GM18861 (cell line): Measurements from ENCODE around the gene PAXX.

Source experiments
- ATAC-seq: cut with Tn5 transposase; IDR thresholded peaks from one replicate; pipeline ENCODE4 v1.9.1; 2021; ENCODE audit not compliant: unreplicated experiment

Gene PAXX

GRCh38 chr9:136991993-136992818 lies at the start of gene PAXX:
PAXX (plus strand) TSS chr9:136992422; CDS start chr9:136992444, 22 bp downstream.
- peak; percentile 59 for ATAC-seq

GRCh38 chr9:136942881-136943230 lies 49.4 kb upstream of the PAXX start:
- ATAC-seq: no peak

DNA sequence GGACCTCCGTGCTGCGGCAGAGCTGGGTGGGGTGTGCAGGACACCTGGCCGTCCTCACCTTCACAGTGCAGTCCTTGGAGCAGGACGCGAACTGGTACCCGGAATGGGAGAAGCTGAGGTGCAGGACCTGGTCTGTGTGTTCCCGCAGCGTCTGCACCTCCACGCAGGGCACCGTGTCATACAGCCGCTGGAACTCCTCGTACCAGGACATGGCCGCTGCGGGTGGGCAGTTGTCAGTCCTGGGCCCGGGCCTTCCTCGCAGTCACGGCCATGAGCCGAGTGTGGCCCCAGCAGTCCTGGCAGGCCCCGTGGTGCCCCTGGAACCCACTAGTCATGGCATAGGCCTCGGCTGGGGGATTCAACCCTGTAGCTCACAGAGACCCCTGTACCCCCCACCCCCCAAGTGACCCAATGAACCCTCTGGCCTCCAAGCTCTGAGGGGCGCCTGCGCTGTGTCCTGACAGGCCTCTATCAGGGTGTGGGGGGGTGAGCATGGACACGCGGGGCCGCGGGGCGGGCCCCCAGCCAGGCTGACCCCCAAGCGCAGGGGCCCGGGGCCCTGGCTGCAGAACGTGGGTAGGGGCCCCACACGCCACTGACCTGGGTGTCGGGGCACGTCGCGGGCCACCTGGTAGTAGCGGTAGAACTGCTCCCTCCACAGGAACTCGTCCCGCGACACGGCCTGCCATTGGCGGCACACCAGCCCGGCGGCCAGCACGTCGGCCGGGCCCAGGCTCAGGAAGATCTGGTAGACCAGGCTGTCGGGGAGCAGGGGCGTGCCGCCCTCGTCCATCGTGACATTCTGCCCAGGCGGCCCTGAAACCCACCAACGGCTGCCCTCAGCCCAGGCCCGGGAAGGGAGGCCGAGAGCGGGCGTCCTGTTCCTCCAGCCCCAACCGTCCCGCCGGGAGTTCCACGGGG lies 48.7 kb upstream of the PAXX start:
- ATAC-seq: no peak

DNA sequence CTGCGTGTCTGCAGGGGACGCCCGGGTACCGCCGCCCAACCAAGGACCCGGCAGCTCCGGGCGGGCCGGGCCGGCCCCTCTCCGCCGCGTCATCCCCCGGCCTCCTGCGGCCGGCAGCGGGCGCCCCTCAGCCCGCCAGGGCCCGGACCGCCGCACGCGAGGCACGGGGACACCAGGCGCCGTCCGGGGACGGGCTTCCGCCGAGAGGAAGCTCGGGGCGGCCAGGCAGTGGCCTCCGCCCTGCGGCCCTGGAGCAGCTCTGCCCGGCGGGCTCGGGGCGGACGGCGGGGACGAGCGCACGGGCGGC lies 48.1 kb upstream of the PAXX start:
- ATAC-seq: peak; percentile 33

- ATAC-seq: peak; percentile 71
Observed at GRCh38 chr9:136944519-136945332, 47.5 kb upstream of the PAXX start, which contains the start of the genes C8G and FBXW5. C8G (plus strand) TSS chr9:136945243; CDS start chr9:136945321, 78 bp downstream. FBXW5 (minus strand) TSS chr9:136944738; CDS start chr9:136944083, 655 bp downstream.

GRCh38 chr9:136945333-136946227 lies 46.6 kb upstream of the PAXX start:
- ATAC-seq: no peak

- ATAC-seq: no peak
Observed at GRCh38 chr9:136946228-136947027, 45.8 kb upstream of the PAXX start.

GRCh38 chr9:136947028-136947891 lies 45.0 kb upstream of the PAXX start:
- ATAC-seq: no peak

- no peak for ATAC-seq
Observed at GRCh38 chr9:136947955-136948510, 44.2 kb upstream of the PAXX start.

DNA sequence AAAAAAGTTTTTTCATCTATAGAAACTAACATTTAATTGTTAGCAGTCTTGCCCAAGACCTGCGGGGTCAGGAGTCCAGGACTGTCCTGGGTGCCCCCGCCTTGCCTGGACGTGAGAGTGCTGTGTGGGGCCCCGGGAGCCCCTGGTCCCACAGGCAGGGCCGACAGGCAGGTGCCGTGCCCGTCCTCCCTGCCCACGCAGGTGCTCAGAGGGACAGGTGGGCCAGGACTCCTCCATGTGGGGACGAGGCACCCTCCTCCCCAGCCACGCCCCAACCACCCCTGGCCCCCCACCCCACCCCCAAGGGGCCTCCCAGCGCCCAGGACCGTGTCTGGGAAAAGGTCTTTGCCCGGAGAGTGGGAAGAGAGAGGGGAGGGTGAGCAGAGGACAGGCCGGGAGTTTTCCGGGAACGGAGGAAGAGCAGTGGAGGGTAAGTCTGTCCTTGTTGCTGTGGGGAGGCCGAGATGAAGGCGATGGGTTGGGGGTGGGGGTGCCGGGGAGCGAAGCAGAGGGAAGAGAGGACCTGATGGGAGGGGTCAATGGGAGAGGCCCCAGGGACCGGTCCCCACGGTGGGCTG lies 42.9 kb upstream of the PAXX start:
- no peak for ATAC-seq

- peak; percentile 71 for ATAC-seq
Observed at GRCh38 chr9:136949817-136950655, 42.2 kb upstream of the PAXX start.

DNA sequence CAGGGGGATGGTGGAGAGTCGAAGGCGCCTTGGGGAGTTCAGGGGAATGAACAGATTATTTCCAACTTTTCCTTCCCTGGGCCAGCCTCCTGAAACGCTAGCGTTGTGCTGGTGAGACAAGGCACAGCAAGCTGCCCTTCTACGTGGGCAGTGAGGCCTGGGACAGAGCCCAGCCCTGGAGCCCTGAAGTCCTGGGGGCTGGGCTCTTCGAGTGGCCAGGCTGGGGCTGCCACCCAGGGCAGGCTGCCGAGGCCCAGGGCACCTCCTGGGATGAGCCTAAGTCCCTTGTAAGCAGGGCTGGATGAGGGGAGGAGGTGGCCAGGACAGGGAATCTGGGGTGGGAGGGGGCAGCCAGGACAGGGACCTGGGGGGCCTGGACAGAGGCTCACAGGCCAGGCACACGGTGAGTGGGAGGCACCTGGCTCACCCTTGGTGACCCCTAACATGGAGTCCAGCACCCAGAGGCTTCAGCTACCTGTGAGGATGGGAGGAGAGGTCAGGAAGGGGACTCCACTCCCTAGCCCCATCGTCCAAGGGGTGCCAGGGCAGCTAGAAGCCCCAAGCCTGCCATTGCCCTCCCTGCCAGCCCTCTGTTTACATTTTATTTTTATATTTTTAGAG lies 41.5 kb upstream of the PAXX start:
- no peak for ATAC-seq

GRCh38 chr9:136951541-136952320 lies 40.5 kb upstream of the PAXX start, which contains the start of gene LCN12:
LCN12 (plus strand) TSS chr9:136952273; CDS start chr9:136952328, 55 bp downstream.
- no peak for ATAC-seq

- ATAC-seq: no peak
Observed at GRCh38 chr9:136952321-136952850, 39.8 kb upstream of the PAXX start.
